Measurements from ENCODE around the gene PLPP7. TPM values are rescaled to one million over a fixed set of nuclear protein-coding genes. Genes with fewer than 3 reads are reported as not detected.

PLPP7 gene
- total and polyA plus RNA-seq, 4 experiments from 2014 or later, result not detected

DNA sequence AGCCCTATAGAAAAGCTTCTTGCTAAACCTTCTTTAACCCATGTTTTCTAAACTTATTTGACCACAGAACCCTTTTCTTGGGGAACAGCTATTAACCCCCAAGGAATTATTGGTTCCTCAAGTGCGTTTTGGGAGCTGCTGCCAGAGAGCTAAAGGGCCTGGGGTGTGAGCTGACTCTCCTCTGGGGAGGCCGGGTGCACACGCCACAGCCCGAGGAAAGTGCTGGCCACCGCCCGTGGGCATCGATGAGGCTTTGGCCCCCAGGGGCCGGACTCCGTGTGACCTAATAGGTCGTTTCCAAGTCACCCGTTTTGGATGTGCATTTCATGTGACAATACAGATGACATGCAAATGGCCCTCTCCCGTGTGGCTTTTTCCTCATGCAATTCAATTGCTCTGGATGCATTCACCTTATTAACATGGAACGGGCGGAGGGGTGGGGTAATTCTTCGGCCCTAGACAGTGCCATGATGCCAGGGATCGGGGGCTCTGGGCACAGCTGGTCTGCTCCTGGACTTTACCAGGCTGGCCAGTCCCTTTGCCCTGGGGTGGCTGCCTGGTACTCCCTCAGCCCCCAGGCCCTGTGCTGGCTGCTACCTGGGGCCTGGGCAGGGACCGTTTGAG, 19.5 kb downstream of the PLPP7 start:
- Mint-ChIP-seq H3K36me3 (no peaks in the 10 kb centered on the region), H3K4me3 (no peak overlapping the region), H3K4me1 (peaks cover 9 to 13% (median 12%) of the 10 kb centered on the region in 4 donors), H3K9me3 (no peaks in the 10 kb centered on the region), H3K27me3 (no peaks in the 10 kb centered on the region), H3K27ac (no peak overlapping the region)
- peaks cover 12% of the 10 kb centered on the region for H3K4me1 ChIP-seq (ENCODE audit: insufficient read depth, low read length)
- DNase-seq, result no peak
- intact Hi-C loops (cut with micrococcal nuclease), result no loop called here
- ChIA-PET CTCF (ENCODE audit: partially characterized antibody) (interaction anchor here (1.7 to 2.3 kb wide), 2 partner anchors 27 to 28 kb away, joined by 4 to 9 read pairs; no protein-coding TSS in a partner anchor), POLR2A (ENCODE audit: partially characterized antibody) (interaction anchor here (0.8 to 4.4 kb wide), 5 partner anchors 28 to 192 kb away, joined by 4 to 16 read pairs (median 4); partner anchors contain the start of gene FAM78A)
- H3K36me3 ChIP-seq (ENCODE audit: insufficient read depth, low read length), result no peaks in the 10 kb centered on the region
- H3K27ac ChIP-seq (ENCODE audit: low read depth, low read length), result no peak overlapping the region
- no peaks in the 10 kb centered on the region for H3K27me3 ChIP-seq (ENCODE audit: insufficient read depth, low read length)
- H3K4me3 ChIP-seq (ENCODE audit: low read length in 2 of 2), result no peak overlapping the region
- H3K9me3 ChIP-seq (ENCODE audit: control insufficient read depth in 1 of 2, low read length in 2 of 2), result no peaks in the 10 kb centered on the region

DNA sequence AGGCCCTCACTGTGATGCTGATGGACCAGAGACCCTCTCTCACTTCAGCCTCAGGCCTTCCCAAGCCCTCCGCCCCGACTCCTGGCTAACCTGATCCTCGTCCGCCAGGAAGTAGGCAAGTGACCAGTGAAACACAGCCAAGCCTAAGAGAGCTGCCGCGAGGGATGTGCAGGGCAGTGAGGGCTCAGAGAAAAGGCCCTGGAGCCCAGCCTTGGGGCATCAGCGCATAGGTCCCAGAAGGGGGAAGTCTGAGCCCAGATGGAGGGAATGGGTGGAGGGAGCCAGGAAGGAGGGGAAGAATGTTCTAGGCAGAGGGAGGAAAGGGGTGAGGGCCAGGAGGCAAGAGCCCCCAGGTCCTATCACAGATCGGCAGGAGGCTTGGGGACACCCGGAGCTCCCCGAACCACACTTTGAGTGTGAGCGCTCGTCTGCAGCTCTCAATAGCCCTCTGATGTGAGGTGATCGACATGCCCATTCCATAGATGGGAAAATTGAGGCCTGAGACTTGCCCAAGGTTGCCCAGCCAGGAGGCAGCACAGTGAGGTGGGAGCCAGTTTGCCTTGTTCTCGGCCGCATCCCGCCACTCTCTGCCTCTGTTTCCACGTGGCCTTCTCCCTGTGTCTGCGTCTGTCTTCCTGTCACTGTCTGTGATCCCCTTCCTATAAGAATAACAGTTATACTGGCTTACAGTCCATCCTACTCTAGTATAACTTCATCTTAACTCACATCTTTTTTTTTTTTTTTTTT, 20.2 kb downstream of the PLPP7 start:
- Histone ChIP-seq H3K27me3 (ENCODE audit: insufficient read depth, low read length) (no peaks in the 10 kb centered on the region), H3K27ac (ENCODE audit: low read depth, low read length) (no peak overlapping the region), H3K9me3 (ENCODE audit: control insufficient read depth in 1 of 2, low read length in 2 of 2) (no peaks in the 10 kb centered on the region), H3K4me3 (ENCODE audit: low read length in 2 of 2) (no peak overlapping the region), H3K4me1 (ENCODE audit: insufficient read depth, low read length) (peaks cover 12% of the 10 kb centered on the region), H3K36me3 (ENCODE audit: insufficient read depth, low read length) (no peaks in the 10 kb centered on the region)
- peaks cover 9 to 13% (median 12%) of the 10 kb centered on the region in 4 donors for H3K4me1 Mint-ChIP-seq
- no peaks in the 10 kb centered on the region for H3K9me3 Mint-ChIP-seq
- DNase-seq, result no peak
- intact Hi-C loops (cut with micrococcal nuclease), result no loop called here
- H3K36me3 Mint-ChIP-seq, result no peaks in the 10 kb centered on the region
- POLR2A ChIA-PET (ENCODE audit: partially characterized antibody), result interaction anchor here (0.8 to 4.4 kb wide), 6 partner anchors 33 to 57 kb away, joined by 3 to 16 read pairs (median 6); partner anchors contain the start of gene FAM78A
- H3K27ac Mint-ChIP-seq, result peak overlapping the region in 3 of 7 donors; percentile 29 to 74 (median 46)
- CTCF ChIA-PET (ENCODE audit: partially characterized antibody), result interaction anchor here (0.6 to 2.3 kb wide), 3 partner anchors 17 to 132 kb away, joined by 3 to 9 read pairs (median 3); no protein-coding TSS in a partner anchor
- H3K4me3 Mint-ChIP-seq, result peak overlapping the region in 1 of 8 donors; percentile 36
- no peaks in the 10 kb centered on the region for H3K27me3 Mint-ChIP-seq

DNA sequence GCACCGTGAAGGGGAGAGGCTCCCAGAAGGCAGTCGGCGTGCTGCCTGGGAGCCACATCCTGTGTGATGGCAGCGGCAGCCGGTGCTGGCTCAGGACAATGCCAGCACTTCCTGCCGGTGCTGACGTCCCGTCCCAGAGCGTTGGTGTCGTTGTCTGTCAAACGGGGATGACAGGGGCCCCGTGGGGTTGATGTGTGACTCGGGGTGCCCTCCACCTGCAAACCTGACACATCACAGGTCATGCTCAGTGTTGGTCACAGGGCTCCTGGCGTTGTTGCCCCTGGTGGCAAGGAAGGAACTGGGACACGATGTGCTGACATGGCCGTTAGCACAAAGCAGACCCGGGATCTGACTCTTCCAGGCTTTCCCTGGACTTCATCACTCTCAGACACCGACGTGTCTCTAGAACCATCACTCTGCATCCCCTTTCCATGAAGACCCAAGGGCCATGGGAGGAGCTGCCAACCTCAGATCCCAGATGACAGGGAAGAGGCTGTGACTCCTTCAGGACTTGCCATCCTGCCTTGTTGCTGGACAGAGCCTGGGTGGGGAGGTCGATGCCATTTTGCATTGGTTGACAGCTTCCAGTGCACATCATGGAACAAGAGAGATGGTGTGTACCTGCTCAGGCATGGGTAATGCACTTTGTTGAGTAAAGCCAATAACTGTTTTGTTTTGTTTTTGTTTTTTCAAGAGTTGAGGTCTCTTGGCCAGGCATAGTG, 21.5 kb downstream of the PLPP7 start:
- Histone ChIP-seq H3K9me3 (ENCODE audit: control insufficient read depth in 1 of 2, low read length in 2 of 2) (no peaks in the 10 kb centered on the region), H3K36me3 (ENCODE audit: insufficient read depth, low read length) (no peaks in the 10 kb centered on the region), H3K4me1 (ENCODE audit: insufficient read depth, low read length) (peaks cover 12% of the 10 kb centered on the region), H3K4me3 (ENCODE audit: low read length in 2 of 2) (peak overlapping the region; percentile 4 to 42), H3K27ac (ENCODE audit: low read depth, low read length) (no peak overlapping the region), H3K27me3 (ENCODE audit: insufficient read depth, low read length) (no peaks in the 10 kb centered on the region)
- CTCF ChIA-PET (ENCODE audit: partially characterized antibody), result interaction anchor here (0.9 to 2.3 kb wide), 4 partner anchors 18 to 133 kb away, joined by 3 to 9 read pairs (median 4); no protein-coding TSS in a partner anchor
- Mint-ChIP-seq H3K4me1 (peaks cover 9 to 13% (median 12%) of the 10 kb centered on the region in 4 donors), H3K4me3 (peak overlapping the region; percentile 31 to 79 (median 73)), H3K9me3 (no peaks in the 10 kb centered on the region), H3K27me3 (no peaks in the 10 kb centered on the region), H3K27ac (peak overlapping the region in 6 of 7 donors; percentile 79 to 86 (median 84)), H3K36me3 (no peaks in the 10 kb centered on the region)
- intact Hi-C loops (cut with micrococcal nuclease), result no loop called here
- POLR2A ChIA-PET (ENCODE audit: partially characterized antibody), result interaction anchor here (1.3 to 4.4 kb wide), 6 partner anchors 32 to 58 kb away, joined by 3 to 16 read pairs (median 7); partner anchors contain the start of gene FAM78A
- peak; percentile 67 to 87 (median 74) for DNase-seq

DNA sequence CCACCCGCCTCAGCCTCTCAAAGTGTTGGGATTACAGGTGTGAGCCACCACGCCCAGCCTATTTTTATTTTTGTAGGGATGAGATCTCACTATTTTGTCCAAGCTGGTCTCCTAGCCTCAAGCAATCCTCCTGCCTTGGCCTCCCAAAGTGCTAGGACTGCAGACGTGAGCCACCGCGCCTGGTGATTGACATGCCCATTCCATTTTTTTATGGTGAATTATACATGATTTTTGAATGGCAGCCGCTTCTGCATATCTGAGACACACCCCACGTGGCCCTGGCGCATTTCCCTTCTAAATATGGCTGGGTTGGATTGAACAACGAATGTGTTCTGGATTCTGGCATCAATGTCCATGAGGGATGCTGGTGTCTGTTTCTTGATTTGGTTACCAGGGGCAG, 22.7 kb downstream of the PLPP7 start:
- CTCF ChIA-PET (ENCODE audit: partially characterized antibody), result interaction anchor here (1.5 kb wide), 1 partner anchor 135 kb away, joined by 5 read pairs; no protein-coding TSS in a partner anchor
- POLR2A ChIA-PET (ENCODE audit: partially characterized antibody), result interaction anchor here (3.0 to 4.4 kb wide), 2 partner anchors 56 to 60 kb away, joined by 11 to 16 read pairs; no protein-coding TSS in a partner anchor
- Mint-ChIP-seq H3K9me3 (no peaks in the 10 kb centered on the region), H3K27ac (peak overlapping the region in 3 of 7 donors; percentile 10 to 89 (median 61)), H3K4me3 (peak overlapping the region in 1 of 8 donors; percentile 35), H3K27me3 (no peaks in the 10 kb centered on the region), H3K4me1 (peaks cover 9 to 13% (median 12%) of the 10 kb centered on the region in 4 donors), H3K36me3 (no peaks in the 10 kb centered on the region)
- H3K27me3 ChIP-seq (ENCODE audit: insufficient read depth, low read length), result no peaks in the 10 kb centered on the region
- no peaks in the 10 kb centered on the region for H3K36me3 ChIP-seq (ENCODE audit: insufficient read depth, low read length)
- intact Hi-C loops (cut with micrococcal nuclease), result no loop called here
- H3K9me3 ChIP-seq (ENCODE audit: control insufficient read depth in 1 of 2, low read length in 2 of 2), result no peaks in the 10 kb centered on the region
- no peak overlapping the region for H3K27ac ChIP-seq (ENCODE audit: low read depth, low read length)
- DNase-seq, result no peak
- no peak overlapping the region for H3K4me3 ChIP-seq (ENCODE audit: low read length in 2 of 2)
- peaks cover 12% of the 10 kb centered on the region for H3K4me1 ChIP-seq (ENCODE audit: insufficient read depth, low read length)

DNA sequence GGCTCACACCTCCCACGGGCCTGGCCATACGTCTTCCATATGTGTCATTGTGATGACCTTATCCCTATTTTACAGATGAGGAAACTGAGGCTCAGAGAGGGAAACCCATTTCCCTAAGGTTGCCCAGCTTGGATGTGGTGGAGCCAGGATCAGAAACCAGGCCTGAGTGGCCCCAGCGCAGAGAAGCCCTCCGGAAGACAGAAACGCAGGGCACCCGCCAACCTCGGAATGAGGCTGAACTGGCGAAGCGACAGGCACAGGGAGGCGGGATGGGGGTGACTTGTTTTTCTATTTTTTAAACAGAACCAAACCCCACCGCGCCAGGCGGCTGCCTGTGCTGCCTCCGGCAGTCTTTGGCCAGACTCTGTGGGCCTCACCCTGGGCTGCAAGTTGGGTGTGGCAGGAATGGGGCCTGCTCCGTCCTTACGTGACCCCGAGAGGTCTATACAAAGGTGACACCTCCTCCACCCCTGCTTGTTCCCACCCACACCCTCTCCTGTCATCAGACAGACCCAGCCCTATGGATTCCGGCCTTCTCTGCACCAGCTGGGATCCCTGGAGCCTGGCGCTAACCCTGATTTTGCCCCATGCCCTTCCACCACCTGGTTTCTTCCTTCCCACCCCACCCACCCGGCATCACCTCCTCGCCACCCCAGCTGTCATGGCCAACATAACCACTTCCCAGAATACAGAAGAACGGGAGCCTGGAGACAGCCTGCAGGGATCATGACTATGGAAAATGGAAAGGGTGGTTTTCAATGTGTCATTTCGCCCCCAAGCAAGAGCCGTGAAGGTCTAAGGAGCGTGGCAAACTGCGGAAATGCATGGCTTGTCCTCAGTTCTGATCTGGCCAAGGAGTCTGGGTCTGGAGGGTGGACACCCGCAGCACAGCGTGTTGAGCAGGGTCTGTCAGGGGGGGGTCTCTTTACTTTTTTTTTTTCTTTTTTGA, 23.6 kb downstream of the PLPP7 start:
- Histone ChIP-seq H3K27ac (ENCODE audit: low read depth, low read length) (no peak overlapping the region), H3K36me3 (ENCODE audit: insufficient read depth, low read length) (no peaks in the 10 kb centered on the region), H3K4me3 (ENCODE audit: low read length in 2 of 2) (no peak overlapping the region), H3K27me3 (ENCODE audit: insufficient read depth, low read length) (no peaks in the 10 kb centered on the region), H3K4me1 (ENCODE audit: insufficient read depth, low read length) (peaks cover 12% of the 10 kb centered on the region), H3K9me3 (ENCODE audit: control insufficient read depth in 1 of 2, low read length in 2 of 2) (no peaks in the 10 kb centered on the region)
- intact Hi-C loops (cut with micrococcal nuclease), result no loop called here
- Mint-ChIP-seq H3K4me3 (no peak overlapping the region), H3K27me3 (no peaks in the 10 kb centered on the region), H3K4me1 (peaks cover 9 to 13% (median 12%) of the 10 kb centered on the region in 4 donors), H3K36me3 (no peaks in the 10 kb centered on the region), H3K27ac (peak overlapping the region in 3 of 7 donors; percentile 10 to 89 (median 61)), H3K9me3 (no peaks in the 10 kb centered on the region)
- DNase-seq, result no peak
- POLR2A ChIA-PET (ENCODE audit: partially characterized antibody), result interaction anchor here (3.0 to 4.4 kb wide), 2 partner anchors 57 to 60 kb away, joined by 11 to 16 read pairs; no protein-coding TSS in a partner anchor
- CTCF ChIA-PET (ENCODE audit: partially characterized antibody), result no interaction called here
